Mucosa of stomach (tissue), 1 donor: Measurements from ENCODE around the gene IER2.
"Not testable (repeated sequence)": the region's sequence is repeated elsewhere in the genome, so short reads cannot be mapped to it uniquely, and the experiment has no call there.

Experiments
- H3K27me3 ChIP-seq: one replicate; pipeline ENCODE4 v1.7.0; 2013; ENCODE audit warnings: mild to moderate bottlenecking, low read length; ENCODE audit not compliant: control insufficient read depth, insufficient read depth
- H3K36me3 ChIP-seq: one replicate; pipeline ENCODE4 v1.7.0; 2013; ENCODE audit warnings: low read length; ENCODE audit not compliant: control insufficient read depth, insufficient read depth
- H3K4me1 ChIP-seq: one replicate; pipeline ENCODE4 v1.7.0; 2013; ENCODE audit warnings: mild to moderate bottlenecking, low read length; ENCODE audit not compliant: control insufficient read depth, insufficient read depth
- H3K4me3 ChIP-seq: one replicate; pipeline ENCODE4 v1.7.0; 2013; ENCODE audit warnings: low read length
- H3K9ac ChIP-seq: one replicate; pipeline ENCODE4 v1.7.0; 2013; ENCODE audit warnings: mild to moderate bottlenecking, low read length, moderate library complexity
- H3K9me3 ChIP-seq: one replicate; pipeline ENCODE4 v1.7.0; 2013; ENCODE audit warnings: mild to moderate bottlenecking, low read length, moderate library complexity; ENCODE audit not compliant: control insufficient read depth
- donor health status: Pancreatic carcinoma.

The IER2 gene

GRCh38 chr19:13135068-13136062 lies 14.8 kb upstream of the IER2 start:
- H3K9ac ChIP-seq = no peak overlapping the region
- no peaks in the 10 kb centered on the region for H3K36me3 ChIP-seq
- H3K27me3 ChIP-seq = no peaks in the 10 kb centered on the region
- no peaks in the 10 kb centered on the region for H3K4me1 ChIP-seq
- no peaks in the 10 kb centered on the region for H3K9me3 ChIP-seq
- no peak overlapping the region for H3K4me3 ChIP-seq

GRCh38 chr19:13137290-13137794 lies 12.9 kb upstream of the IER2 start:
- Histone ChIP-seq H3K4me1 (no peaks in the 10 kb centered on the region), H3K27me3 (no peaks in the 10 kb centered on the region), H3K36me3 (no peaks in the 10 kb centered on the region)

GRCh38 chr19:13138171-13138915 lies 11.9 kb upstream of the IER2 start:
- Histone ChIP-seq H3K4me3 (no peak overlapping the region), H3K36me3 (no peaks in the 10 kb centered on the region), H3K9ac (no peak overlapping the region), H3K27me3 (no peaks in the 10 kb centered on the region), H3K9me3 (no peaks in the 10 kb centered on the region), H3K4me1 (peaks cover 5% of the 10 kb centered on the region)

More at GRCh38 chr19:13137290-13137794, 12.9 kb upstream of the IER2 start:
- no peaks in the 10 kb centered on the region for H3K9me3 ChIP-seq
- H3K9ac ChIP-seq = no peak overlapping the region
- no peak overlapping the region for H3K4me3 ChIP-seq

GRCh38 chr19:13138916-13139198 lies 11.4 kb upstream of the IER2 start:
- H3K4me1 ChIP-seq = peaks cover 5% of the 10 kb centered on the region
- no peak overlapping the region for H3K4me3 ChIP-seq
- no peaks in the 10 kb centered on the region for H3K27me3 ChIP-seq
- no peaks in the 10 kb centered on the region for H3K9me3 ChIP-seq
- no peak overlapping the region for H3K9ac ChIP-seq
- H3K36me3 ChIP-seq = no peaks in the 10 kb centered on the region

- Histone ChIP-seq H3K36me3 (no peaks in the 10 kb centered on the region), H3K9me3 (no peaks in the 10 kb centered on the region), H3K4me3 (no peak overlapping the region), H3K9ac (no peak overlapping the region), H3K27me3 (no peaks in the 10 kb centered on the region), H3K4me1 (peaks cover 12% of the 10 kb centered on the region)
Observed at GRCh38 chr19:13139633-13140311, 10.4 kb upstream of the IER2 start.

- H3K9ac ChIP-seq = no peak overlapping the region
- H3K9me3 ChIP-seq = no peaks in the 10 kb centered on the region
- H3K36me3 ChIP-seq = no peaks in the 10 kb centered on the region
- H3K4me1 ChIP-seq = peaks cover 22% of the 10 kb centered on the region
- H3K4me3 ChIP-seq = no peak overlapping the region
- no peaks in the 10 kb centered on the region for H3K27me3 ChIP-seq
Observed at GRCh38 chr19:13146763-13147563, 3.2 kb upstream of the IER2 start.

- H3K27me3 ChIP-seq, H3K36me3 ChIP-seq, H3K9me3 ChIP-seq: not testable (repeated sequence)
- Histone ChIP-seq H3K4me3 (peak overlapping the region; percentile 100), H3K4me1 (peaks cover 14% of the 10 kb centered on the region), H3K9ac (peak overlapping the region; percentile 100)
Observed at GRCh38 chr19:13149173-13149627, 1.0 kb upstream of the IER2 start.

- Histone ChIP-seq H3K36me3 (no peaks in the 10 kb centered on the region), H3K9ac (peak overlapping the region; percentile 100), H3K4me1 (peaks cover 10% of the 10 kb centered on the region), H3K9me3 (no peaks in the 10 kb centered on the region), H3K27me3 (no peaks in the 10 kb centered on the region), H3K4me3 (peak overlapping the region; percentile 100)
Observed at GRCh38 chr19:13149628-13150186, 504 bp upstream of the IER2 start.

GRCh38 chr19:13150931-13151604 lies 857 bp downstream of the IER2 start:
- Histone ChIP-seq H3K9me3 (no peaks in the 10 kb centered on the region), H3K27me3 (no peaks in the 10 kb centered on the region), H3K9ac (peak overlapping the region; percentile 100), H3K4me3 (peak overlapping the region; percentile 100), H3K36me3 (no peaks in the 10 kb centered on the region), H3K4me1 (peaks cover 21% of the 10 kb centered on the region)

GRCh38 chr19:13151605-13152355 lies 1.6 kb downstream of the IER2 start:
- H3K9me3 ChIP-seq = no peaks in the 10 kb centered on the region
- H3K4me1 ChIP-seq = peaks cover 26% of the 10 kb centered on the region
- peak overlapping the region; percentile 100 for H3K4me3 ChIP-seq
- H3K27me3 ChIP-seq = no peaks in the 10 kb centered on the region
- H3K9ac ChIP-seq = peak overlapping the region; percentile 100
- no peaks in the 10 kb centered on the region for H3K36me3 ChIP-seq
